ENCODE results near the gene RAD51B. TPM values are rescaled to one million over a fixed set of nuclear protein-coding genes. Genes with fewer than 3 reads are reported as not detected.

Gene RAD51B
- polyA plus RNA-seq, 3 donors = 3.6 to 11.6 (median 9.4) TPM

DNA sequence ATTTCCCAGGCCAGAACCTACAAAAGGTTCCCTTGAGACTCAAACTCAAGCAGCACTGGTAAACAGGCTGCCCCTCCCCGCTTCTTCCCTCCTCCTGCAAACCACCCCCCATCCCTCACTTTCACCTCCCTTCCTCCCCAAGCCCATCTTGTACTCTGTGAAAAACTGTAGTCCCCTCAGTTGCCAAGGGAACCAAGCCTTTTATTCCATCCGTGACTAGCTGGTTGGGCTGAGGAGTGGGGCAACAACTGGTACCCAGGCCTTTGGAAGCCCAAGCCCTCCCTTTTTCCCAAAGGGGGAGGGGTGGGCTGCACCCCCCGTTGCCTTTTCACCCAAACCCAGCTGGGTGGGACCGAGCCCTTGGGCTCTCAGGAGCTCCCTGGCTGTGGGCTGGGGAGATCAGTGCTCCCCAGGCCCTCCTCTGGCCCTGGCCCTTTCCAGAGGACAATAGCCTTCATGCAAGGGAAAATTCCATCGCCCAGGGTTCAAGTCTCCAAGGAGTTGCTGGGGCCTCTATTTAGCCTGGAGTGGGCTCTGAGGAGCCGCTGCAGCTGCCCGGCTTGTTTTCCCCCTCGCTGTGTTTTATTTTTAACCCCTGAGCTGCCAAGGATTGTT lies 911.3 kb downstream of the RAD51B start:
- Histone ChIP-seq H3K9ac (ENCODE audit: insufficient read depth, low read length, poor library complexity, severe bottlenecking) (no peak overlapping the region), H4K20me1 (ENCODE audit: insufficient read depth, low read length) (no peaks in the 10 kb centered on the region), H3K27me3 (ENCODE audit: control insufficient read depth in 2 of 2, insufficient read depth in 2 of 2, low read length in 2 of 2) (peaks cover 2 to 14% of the 10 kb centered on the region in 2 donors), H3K4me3 (replicated peaks in 1 of 3; ENCODE audit: low read depth in 2 of 3, low read length in 3 of 3) (no peak overlapping the region), H3K79me2 (ENCODE audit: insufficient read depth, low read length) (no peaks in the 10 kb centered on the region), H3K4me1 (ENCODE audit: control insufficient read depth in 1 of 2, insufficient read depth in 2 of 2, low read length in 2 of 2) (peaks cover 45 to 55% of the 10 kb centered on the region in 2 donors), H3K27ac (ENCODE audit: low read depth in 1 of 2, low read length in 2 of 2) (no peak overlapping the region), H3K9me3 (replicated peaks in 1 of 2; ENCODE audit: control insufficient read depth in 1 of 2, insufficient read depth in 1 of 2, low read length in 2 of 2) (no peaks in the 10 kb centered on the region), H3K36me3 (replicated peaks in 1 of 2; ENCODE audit: control insufficient read depth in 1 of 2, insufficient read depth in 2 of 2, low read length in 2 of 2) (no peaks in the 10 kb centered on the region), H3K4me2 (replicated peaks; ENCODE audit: extremely low read depth, low read length, poor library complexity, severe bottlenecking) (no peak overlapping the region), H2AFZ (ENCODE audit: insufficient read depth, low read depth, low read length, poor library complexity, severe bottlenecking) (no peak overlapping the region)
- Mint-ChIP-seq H3K4me3 (no peak overlapping the region), H3K27me3 (ENCODE audit: low read depth in 3 of 3) (peaks cover 30 to 50% (median 31%) of the 10 kb centered on the region in 3 donors), H3K36me3 (peaks cover 5 to 20% of the 10 kb centered on the region in 2 donors), H3K9me3 (peaks cover 0 to 2% (median 0%) of the 10 kb centered on the region in 7 donors), H3K27ac (peak overlapping the region in 1 of 7 donors; percentile 53), H3K4me1 (peaks cover 60% of the 10 kb centered on the region)
- WGBS (ENCODE audit: insufficient coverage) = 97% methylated on average over 4 of the region's 8 CpGs
- DNase-seq = no peak
- intact Hi-C loops (cut with micrococcal nuclease) = loop anchor here (5.0 kb wide), 3 partner anchors 49 to 154 kb away; partner anchors contain the start of gene ZFP36L1 (in 1 of the 2)
- no peak for TF ChIP-seq CTCF (IDR thresholded peaks at IDR 0.05)

- Histone ChIP-seq H2AFZ (ENCODE audit: insufficient read depth, low read depth, low read length, poor library complexity, severe bottlenecking) (no peak overlapping the region), H3K36me3 (replicated peaks in 1 of 2; ENCODE audit: control insufficient read depth in 1 of 2, insufficient read depth in 2 of 2, low read length in 2 of 2) (no peaks in the 10 kb centered on the region), H3K27ac (ENCODE audit: low read depth in 1 of 2, low read length in 2 of 2) (peak overlapping the region; percentile 97 to 99), H3K4me1 (ENCODE audit: control insufficient read depth in 1 of 2, insufficient read depth in 2 of 2, low read length in 2 of 2) (peaks cover 45 to 55% of the 10 kb centered on the region in 2 donors), H3K9ac (ENCODE audit: insufficient read depth, low read length, poor library complexity, severe bottlenecking) (peak overlapping the region; percentile 80), H3K27me3 (ENCODE audit: control insufficient read depth in 2 of 2, insufficient read depth in 2 of 2, low read length in 2 of 2) (peaks cover 10 to 34% of the 10 kb centered on the region in 2 donors), H3K4me2 (replicated peaks; ENCODE audit: extremely low read depth, low read length, poor library complexity, severe bottlenecking) (peak overlapping the region; percentile 6), H3K9me3 (replicated peaks in 1 of 2; ENCODE audit: control insufficient read depth in 1 of 2, insufficient read depth in 1 of 2, low read length in 2 of 2) (no peaks in the 10 kb centered on the region), H4K20me1 (ENCODE audit: insufficient read depth, low read length) (no peaks in the 10 kb centered on the region), H3K4me3 (replicated peaks in 1 of 3; ENCODE audit: low read depth in 2 of 3, low read length in 3 of 3) (peak overlapping the region in 1 of 3 experiments; percentile 15), H3K79me2 (ENCODE audit: insufficient read depth, low read length) (no peaks in the 10 kb centered on the region)
- peak; percentile 96 to 99 (median 99) for DNase-seq
- Mint-ChIP-seq H3K36me3 (peaks cover 10 to 28% of the 10 kb centered on the region in 2 donors), H3K4me1 (peaks cover 65% of the 10 kb centered on the region), H3K27ac (peak overlapping the region; percentile 98 to 100 (median 99)), H3K4me3 (peak overlapping the region; percentile 62 to 88), H3K27me3 (ENCODE audit: low read depth in 3 of 3) (peaks cover 41 to 55% (median 46%) of the 10 kb centered on the region in 3 donors), H3K9me3 (peaks cover 0 to 2% (median 0%) of the 10 kb centered on the region in 7 donors)
- intact Hi-C loops (cut with micrococcal nuclease) = loop anchor here (5.0 kb wide), 3 partner anchors 51 to 156 kb away; partner anchors contain the start of gene ZFP36L1 (in 1 of the 2)
- 51% methylated on average over 8 of the region's 12 CpGs for WGBS (ENCODE audit: insufficient coverage)
- no peak for TF ChIP-seq CTCF (IDR thresholded peaks at IDR 0.05)
Measured at GRCh38 chr14:68733086-68733914, 913.7 kb downstream of the RAD51B start.
